UCSD-AML1 (cell line): Measurements from ENCODE around the gene TIMM9.
"Not testable (repeated sequence)": the region's sequence is repeated elsewhere in the genome, so short reads cannot be mapped to it uniquely, and the experiment has no call there.

Experiments
- DNase-seq: peaks from one replicate; lab custom pipeline; 2025; ENCODE audit not compliant: unreplicated experiment; lab: John Stamatoyannopoulos, UW

Gene TIMM9

DNA sequence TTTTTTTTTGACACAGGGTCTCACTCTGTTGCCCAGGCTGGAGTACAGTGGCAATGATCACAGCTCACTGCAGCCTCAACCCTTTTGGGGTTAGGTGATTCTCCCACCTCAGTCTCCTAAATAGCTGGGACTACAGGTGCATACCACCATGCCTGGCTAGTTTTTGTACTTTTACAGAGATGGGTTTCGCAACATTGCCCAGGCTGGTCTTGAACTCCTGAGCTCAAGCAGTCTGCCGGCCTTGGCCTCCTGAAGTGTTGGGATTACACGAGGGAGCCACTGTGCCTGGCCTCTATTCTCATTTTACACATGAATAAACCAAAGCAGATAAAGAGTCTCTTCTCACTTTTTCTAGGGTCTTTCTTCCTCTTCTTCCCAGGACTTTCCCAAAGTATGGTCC lies 28.4 kb downstream of the TIMM9 start:
- DNase-seq: no peak

DNA sequence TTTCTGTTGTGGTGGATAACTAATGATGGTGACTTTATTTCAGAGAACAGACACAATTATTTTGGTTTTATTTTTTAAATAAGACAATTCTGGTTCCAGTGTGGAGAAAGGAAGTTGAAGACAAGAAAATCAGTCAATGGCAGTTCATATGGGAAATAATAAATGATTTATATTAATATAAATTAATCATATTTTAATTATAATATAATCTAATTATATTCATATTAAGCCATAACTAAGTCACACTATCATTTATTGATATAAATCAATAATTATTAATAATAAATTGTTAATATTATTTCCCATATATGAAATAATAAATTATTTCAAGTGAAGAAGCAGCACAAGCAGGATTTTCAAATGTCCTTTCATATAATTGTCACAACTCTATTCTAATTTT lies 28.8 kb downstream of the TIMM9 start:
- no peak for DNase-seq

- no peak for DNase-seq
Measured at GRCh38 chr14:58397156-58397555, 30.2 kb downstream of the TIMM9 start.

DNA sequence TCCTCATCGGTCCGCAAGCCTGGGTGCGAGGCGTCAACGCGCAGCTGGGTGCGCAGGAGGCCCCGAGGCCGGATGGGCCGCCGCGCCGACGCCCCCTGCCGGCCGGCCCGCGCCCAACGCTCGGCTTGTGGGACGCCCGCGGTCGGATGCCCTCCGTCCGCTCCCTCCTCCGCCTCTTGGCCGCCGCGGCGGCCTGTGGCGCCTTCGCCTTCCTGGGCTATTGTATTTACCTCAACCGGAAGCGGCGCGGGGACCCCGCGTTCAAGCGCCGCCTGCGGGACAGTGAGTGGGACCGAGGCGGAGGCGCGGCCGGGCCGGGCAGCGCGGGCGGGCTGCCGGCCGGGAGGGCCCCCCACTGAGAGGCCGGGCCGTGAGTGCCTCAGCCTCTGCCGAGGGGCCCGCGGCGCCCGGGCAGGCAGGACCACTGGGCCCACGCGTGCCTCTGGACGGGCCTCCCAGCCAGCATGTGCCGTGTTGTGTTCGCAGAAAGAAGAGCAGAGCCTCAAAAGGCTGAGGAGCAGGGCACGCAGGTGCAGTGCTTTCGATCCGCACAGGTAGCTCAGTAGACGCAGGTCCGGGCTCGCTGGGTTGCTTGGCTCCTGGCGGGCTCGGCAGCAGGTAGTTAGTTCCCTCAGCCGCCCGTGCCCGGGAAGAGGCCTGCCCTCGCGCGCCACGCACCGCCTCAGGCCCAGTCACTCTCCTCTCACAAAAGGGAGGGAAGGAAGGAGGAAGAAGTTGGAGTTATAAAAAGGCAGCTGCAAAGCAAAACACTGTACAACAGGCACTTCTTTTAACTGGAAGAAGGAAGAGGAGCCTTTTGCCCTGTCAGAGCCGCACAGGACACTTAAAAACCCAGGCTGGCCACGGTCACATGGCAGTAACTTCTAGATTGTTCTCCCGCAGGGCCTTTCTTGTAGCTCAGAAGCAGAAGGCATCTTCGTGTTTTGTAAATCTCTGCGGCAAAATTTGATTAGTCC lies 31.2 kb downstream of the TIMM9 start, which contains the start of gene TOMM20L:
Gene TOMM20L (plus strand): TSS at position 119 of the 977 bp plus-strand sequence. CDS start 28 bp downstream, at position 147.
- DNase-seq: peak; percentile 68

GRCh38 chr14:58395562-58395811 lies 31.8 kb downstream of the TIMM9 start:
- DNase-seq: no peak

- DNase-seq: no peak
Measured at GRCh38 chr14:58390830-58391229, 36.5 kb downstream of the TIMM9 start.

- DNase-seq: no peak
Measured at GRCh38 chr14:58376791-58377190, 50.5 kb downstream of the TIMM9 start.

- DNase-seq: no peak
Measured at GRCh38 chr14:58368956-58369355, 58.4 kb downstream of the TIMM9 start.

GRCh38 chr14:58367296-58367695 lies 60.0 kb downstream of the TIMM9 start:
- DNase-seq: no peak

DNA sequence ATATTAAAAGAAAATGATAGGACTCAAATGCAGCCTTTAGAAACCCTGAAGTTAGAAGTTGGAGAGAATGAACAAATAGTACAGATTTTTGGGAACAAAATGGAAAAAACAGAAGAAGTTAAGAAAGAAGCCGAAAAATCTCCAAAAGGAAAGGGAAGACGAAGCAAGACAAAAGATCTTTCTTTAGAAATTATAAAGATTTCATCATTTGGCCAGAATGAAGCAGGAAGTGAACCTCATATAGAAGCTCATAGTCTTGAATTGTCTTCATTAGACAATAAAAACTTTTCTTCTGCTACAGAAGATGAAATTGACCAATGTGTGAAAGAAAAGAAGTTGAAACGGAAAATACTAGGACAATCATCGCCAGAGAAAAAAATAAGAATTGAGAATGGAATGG lies 63.0 kb downstream of the TIMM9 start:
- DNase-seq: no peak

DNA sequence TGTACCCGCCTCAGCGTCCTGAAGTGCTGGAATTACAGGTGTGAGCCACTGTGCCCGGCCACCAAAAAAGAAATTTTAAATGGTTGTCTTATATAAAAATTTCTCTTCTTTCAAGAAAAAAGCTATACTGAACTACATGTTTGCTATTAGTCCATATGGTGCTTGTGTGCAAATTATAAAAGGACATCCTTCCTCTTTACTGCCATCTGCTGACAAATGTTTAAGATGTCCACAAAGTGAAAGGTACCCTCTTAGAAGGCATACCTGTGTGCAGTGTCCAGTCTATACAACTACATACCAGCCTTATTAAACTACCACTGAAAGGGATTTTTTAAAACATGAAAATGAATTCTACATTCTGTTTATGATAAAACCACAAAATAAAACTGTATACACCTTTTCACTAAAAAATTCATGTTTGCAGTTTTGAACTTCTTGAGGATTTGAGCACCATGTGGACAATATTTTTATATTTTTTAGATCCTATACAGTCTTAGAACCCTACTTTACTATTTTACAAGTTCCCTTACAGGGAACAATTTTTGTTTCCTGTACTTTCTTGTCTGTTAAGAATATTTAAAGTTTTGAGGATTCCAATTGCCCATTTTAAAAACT lies 64.4 kb downstream of the TIMM9 start:
- DNase-seq: no peak

DNA sequence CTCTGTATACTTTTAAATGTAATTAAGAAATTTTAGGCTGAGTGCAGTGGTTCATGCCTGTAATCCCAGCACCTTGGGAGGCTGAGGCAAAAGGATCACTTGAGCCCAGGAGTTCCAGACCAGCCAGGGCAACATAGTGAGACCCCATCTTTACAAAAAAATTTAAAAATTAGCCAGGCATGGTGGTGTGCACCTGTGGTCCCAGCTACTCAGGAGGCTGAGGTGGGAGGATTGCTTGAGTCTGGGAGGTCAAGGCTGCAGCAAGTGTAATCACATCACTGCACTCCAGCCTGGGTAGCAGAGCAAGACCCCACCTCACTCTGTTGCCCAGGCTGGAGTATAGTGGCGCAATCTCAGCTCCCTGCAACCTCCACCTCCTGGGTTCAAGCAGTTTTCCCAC lies 65.1 kb downstream of the TIMM9 start:
- not testable (repeated sequence) for DNase-seq
